Neural cell (in vitro differentiated cells): Measurements from ENCODE around the gene CDH4. TPM values are rescaled to one million over a fixed set of nuclear protein-coding genes. Genes with fewer than 3 reads are reported as not detected.

ENCODE experiments used
- H2AFZ ChIP-seq: fragments of 200-600, 300-800 bp; sonication (generic), shearing (Covaris generic); 2 replicates; pipeline ENCODE4 v1.6.0; 2014; ENCODE audit warnings: low read depth, mild to moderate bottlenecking, antibody characterized with exemption, low read length, moderate library complexity
- H3F3A ChIP-seq: fragments of 200-600 bp; shearing (Covaris generic); 2 replicates; pipeline ENCODE4 v1.6.1; 2016; ENCODE audit warnings: mild to moderate bottlenecking, moderate library complexity, mixed read lengths, antibody characterized with exemption, low read length; ENCODE audit not compliant: insufficient read depth, poor library complexity, severe bottlenecking
- H3K27ac ChIP-seq: fragments of 200-600, 300-800 bp; sonication (generic), shearing (Covaris generic); 2 replicates; pipeline ENCODE4 v1.5.1; 2014; ENCODE audit warnings: mild to moderate bottlenecking, low read length, moderate library complexity
- H3K27me3 ChIP-seq: fragments of 300-800, 200-600 bp; sonication (generic), shearing (Covaris generic); 2 replicates; pipeline ENCODE4 v1.6.0; 2014; ENCODE audit warnings: mild to moderate bottlenecking, low read depth, low read length, moderate library complexity; ENCODE audit not compliant: insufficient read depth
- H3K36me3 ChIP-seq: fragments of 300-800, 200-600 bp; sonication (generic), shearing (Covaris generic); 2 replicates; pipeline ENCODE4 v1.5.1; 2014; ENCODE audit warnings: mild to moderate bottlenecking, antibody characterized with exemption, low read length, moderate library complexity; ENCODE audit not compliant: insufficient read depth
- H3K4me2 ChIP-seq: fragments of 300-800, 200-600 bp; sonication (generic), shearing (Covaris generic); 2 replicates; pipeline ENCODE4 v1.6.0; 2014; ENCODE audit warnings: mild to moderate bottlenecking, low read length
- H3K4me3 ChIP-seq: fragments of 300-800, 200-600 bp; sonication (generic), shearing (Covaris generic); 2 replicates; pipeline ENCODE4 v1.5.1; 2014; ENCODE audit warnings: mild to moderate bottlenecking, low read length, moderate library complexity
- H3K79me2 ChIP-seq: fragments of 200-600 bp; shearing (Covaris generic); replicated peaks from 2 replicates; pipeline ENCODE4 v1.6.0; 2014; ENCODE audit warnings: mild to moderate bottlenecking, low read length, moderate library complexity; ENCODE audit not compliant: insufficient read depth
- H3K9ac ChIP-seq: fragments of 300-800, 200-600 bp; sonication (generic), shearing (Covaris generic); 2 replicates; pipeline ENCODE4 v1.6.1; 2016; ENCODE audit warnings: mild to moderate bottlenecking, low read length, mixed read lengths
- H3K9me2 ChIP-seq: fragments of 200-600 bp; shearing (Covaris generic); 2 replicates; pipeline ENCODE4 v1.6.1; 2016; ENCODE audit warnings: mild to moderate bottlenecking, low read length, mixed read lengths; ENCODE audit not compliant: insufficient read depth
- H3K9me3 ChIP-seq: fragments of 200-600, 300-800 bp; sonication (generic), shearing (Covaris generic); 2 replicates; pipeline ENCODE4 v1.6.1; 2016; ENCODE audit warnings: mild to moderate bottlenecking, mixed run types, low read length, moderate library complexity, mixed read lengths
- H4K20me1 ChIP-seq: fragments of 200-600 bp; shearing (Covaris generic); 2 replicates; pipeline ENCODE4 v1.6.1; 2016; ENCODE audit warnings: mild to moderate bottlenecking, mixed run types; ENCODE audit not compliant: insufficient read depth
- EP300 ChIP-seq: fragments of 450-650 bp; conservative IDR thresholded peaks from 2 replicates; pipeline ENCODE4 v1.6.1; 2014; ENCODE audit warnings: antibody characterized with exemption, mild to moderate bottlenecking, moderate library complexity; ENCODE audit not compliant: poor library complexity, severe bottlenecking
- EZH2 ChIP-seq: fragments of 200-600, 300-800 bp; shearing (Covaris generic), sonication (generic); IDR thresholded peaks from 2 replicates; pipeline ENCODE4 v1.6.1; 2014; ENCODE audit warnings: antibody characterized with exemption, low read length, borderline replicate concordance, mild to moderate bottlenecking; ENCODE audit not compliant: insufficient read depth, poor library complexity, severe bottlenecking
- MXI1 ChIP-seq: fragments of 450-650 bp; conservative IDR thresholded peaks from 2 replicates; pipeline ENCODE4 v1.6.1; 2014; ENCODE audit warnings: antibody characterized with exemption, mild to moderate bottlenecking; ENCODE audit not compliant: poor library complexity, severe bottlenecking
- POLR2AphosphoS5 ChIP-seq: IDR thresholded peaks from 2 replicates; pipeline ENCODE4 v1.6.1; 2012
- RAD21 ChIP-seq: fragments of 450-650 bp; conservative IDR thresholded peaks from 2 replicates; pipeline ENCODE4 v1.6.1; 2014; ENCODE audit warnings: antibody characterized with exemption, mild to moderate bottlenecking, moderate library complexity
- SMC3 ChIP-seq: fragments of 450-650 bp; conservative IDR thresholded peaks from 2 replicates; pipeline ENCODE4 v1.6.1; 2014; ENCODE audit warnings: antibody characterized with exemption, mild to moderate bottlenecking, moderate library complexity; ENCODE audit not compliant: poor library complexity
- TAF1 ChIP-seq: IDR thresholded peaks from 2 replicates; pipeline ENCODE4 v1.6.1; 2012; ENCODE audit warnings: low read depth
- polyA plus RNA-seq: library from polyadenylated mRNA; depleted of rRNA; stranded (reverse); fragments of >200 nt; gene quantifications from 2 replicates; pipeline ENCODE4 v1.2.3, GENCODE V29; 2014
- TF ChIP-seq, protein P1 (sequence below): IDR thresholded peaks from 2 replicates; pipeline ENCODE4 v1.6.1; 2012; ENCODE audit warnings: borderline replicate concordance
- TF ChIP-seq, protein P2 (sequence below): fragments of 450-650 bp; IDR thresholded peaks from 2 replicates; pipeline ENCODE4 v1.5.1; 2014; ENCODE audit warnings: antibody characterized with exemption, mild to moderate bottlenecking, moderate library complexity; ENCODE audit not compliant: poor library complexity, severe bottlenecking

Gene CDH4
- polyA plus RNA-seq, 1 donor from 2014 or later = 24.6 TPM

DNA sequence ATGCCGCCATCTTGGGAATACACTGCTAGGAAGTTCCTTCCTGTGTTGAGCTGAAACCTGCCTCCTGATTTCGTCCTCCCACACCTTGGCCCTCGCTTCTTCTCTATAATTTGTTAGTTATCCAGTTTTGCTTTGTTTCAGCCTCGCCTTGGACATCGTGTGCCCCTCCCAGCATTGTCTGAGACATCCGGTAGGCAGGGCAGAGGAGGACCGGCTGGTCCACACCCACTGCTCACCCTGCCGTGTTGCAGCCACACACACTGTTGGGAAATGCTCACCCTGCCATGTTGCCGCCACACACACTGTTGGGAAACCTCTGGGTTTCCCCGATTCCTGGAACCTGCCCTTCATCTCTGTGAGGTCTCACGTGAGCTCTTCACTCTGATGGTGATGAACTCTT is 105.1 kb downstream of the CDH4 start:
- no peak overlapping the region for H3K4me3 ChIP-seq
- no peak overlapping the region for H2AFZ ChIP-seq
- H3K9me3 ChIP-seq = no peaks in the 10 kb centered on the region
- H3K27ac ChIP-seq = no peak overlapping the region
- no peaks in the 10 kb centered on the region for H3F3A ChIP-seq
- H3K27me3 ChIP-seq = no peaks in the 10 kb centered on the region
- no peaks in the 10 kb centered on the region for H3K9me2 ChIP-seq
- H3K9ac ChIP-seq = no peak overlapping the region
- TF ChIP-seq SMC3 = no peak
- TF ChIP-seq POLR2AphosphoS5 = no peak
- no peak overlapping the region for H3K4me2 ChIP-seq
- no peaks in the 10 kb centered on the region for H4K20me1 ChIP-seq
- no peaks in the 10 kb centered on the region for H3K36me3 ChIP-seq
- H3K79me2 ChIP-seq = no peaks in the 10 kb centered on the region

DNA sequence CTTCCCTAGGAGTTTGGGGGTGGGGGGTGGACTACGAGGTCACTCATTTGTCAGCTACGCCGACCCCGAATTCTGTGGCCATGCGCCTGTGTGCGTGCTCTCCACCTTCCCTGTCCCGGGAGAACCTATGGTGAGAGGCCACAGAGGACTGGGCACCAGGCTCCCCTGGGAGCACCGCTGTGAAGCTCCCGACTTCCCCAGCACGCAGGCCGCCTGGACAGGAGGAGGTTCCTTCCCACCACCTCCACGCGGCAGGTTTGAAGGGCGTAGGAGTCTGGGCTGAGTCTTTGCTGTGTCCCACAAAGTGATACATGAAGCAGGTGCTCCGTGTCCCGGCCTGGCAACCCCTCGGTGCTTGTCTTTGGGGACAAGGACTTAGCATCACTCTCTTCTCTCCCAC is 107.2 kb downstream of the CDH4 start:
- no peaks in the 10 kb centered on the region for H4K20me1 ChIP-seq
- no peak overlapping the region for H3K9ac ChIP-seq
- H3F3A ChIP-seq = no peaks in the 10 kb centered on the region
- no peaks in the 10 kb centered on the region for H3K36me3 ChIP-seq
- H3K9me3 ChIP-seq = no peaks in the 10 kb centered on the region
- no peaks in the 10 kb centered on the region for H3K79me2 ChIP-seq
- H3K27me3 ChIP-seq = no peaks in the 10 kb centered on the region
- H3K9me2 ChIP-seq = no peaks in the 10 kb centered on the region
- H3K4me3 ChIP-seq = no peak overlapping the region
- H2AFZ ChIP-seq = no peak overlapping the region
- no peak for TF ChIP-seq EP300
- TF ChIP-seq RAD21 = no peak
- no peak for TF ChIP-seq MXI1
- TF ChIP-seq TAF1 = no peak
- TF ChIP-seq, protein P1, sequence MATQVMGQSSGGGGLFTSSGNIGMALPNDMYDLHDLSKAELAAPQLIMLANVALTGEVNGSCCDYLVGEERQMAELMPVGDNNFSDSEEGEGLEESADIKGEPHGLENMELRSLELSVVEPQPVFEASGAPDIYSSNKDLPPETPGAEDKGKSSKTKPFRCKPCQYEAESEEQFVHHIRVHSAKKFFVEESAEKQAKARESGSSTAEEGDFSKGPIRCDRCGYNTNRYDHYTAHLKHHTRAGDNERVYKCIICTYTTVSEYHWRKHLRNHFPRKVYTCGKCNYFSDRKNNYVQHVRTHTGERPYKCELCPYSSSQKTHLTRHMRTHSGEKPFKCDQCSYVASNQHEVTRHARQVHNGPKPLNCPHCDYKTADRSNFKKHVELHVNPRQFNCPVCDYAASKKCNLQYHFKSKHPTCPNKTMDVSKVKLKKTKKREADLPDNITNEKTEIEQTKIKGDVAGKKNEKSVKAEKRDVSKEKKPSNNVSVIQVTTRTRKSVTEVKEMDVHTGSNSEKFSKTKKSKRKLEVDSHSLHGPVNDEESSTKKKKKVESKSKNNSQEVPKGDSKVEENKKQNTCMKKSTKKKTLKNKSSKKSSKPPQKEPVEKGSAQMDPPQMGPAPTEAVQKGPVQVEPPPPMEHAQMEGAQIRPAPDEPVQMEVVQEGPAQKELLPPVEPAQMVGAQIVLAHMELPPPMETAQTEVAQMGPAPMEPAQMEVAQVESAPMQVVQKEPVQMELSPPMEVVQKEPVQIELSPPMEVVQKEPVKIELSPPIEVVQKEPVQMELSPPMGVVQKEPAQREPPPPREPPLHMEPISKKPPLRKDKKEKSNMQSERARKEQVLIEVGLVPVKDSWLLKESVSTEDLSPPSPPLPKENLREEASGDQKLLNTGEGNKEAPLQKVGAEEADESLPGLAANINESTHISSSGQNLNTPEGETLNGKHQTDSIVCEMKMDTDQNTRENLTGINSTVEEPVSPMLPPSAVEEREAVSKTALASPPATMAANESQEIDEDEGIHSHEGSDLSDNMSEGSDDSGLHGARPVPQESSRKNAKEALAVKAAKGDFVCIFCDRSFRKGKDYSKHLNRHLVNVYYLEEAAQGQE = no peak
- TF ChIP-seq, protein P2, sequence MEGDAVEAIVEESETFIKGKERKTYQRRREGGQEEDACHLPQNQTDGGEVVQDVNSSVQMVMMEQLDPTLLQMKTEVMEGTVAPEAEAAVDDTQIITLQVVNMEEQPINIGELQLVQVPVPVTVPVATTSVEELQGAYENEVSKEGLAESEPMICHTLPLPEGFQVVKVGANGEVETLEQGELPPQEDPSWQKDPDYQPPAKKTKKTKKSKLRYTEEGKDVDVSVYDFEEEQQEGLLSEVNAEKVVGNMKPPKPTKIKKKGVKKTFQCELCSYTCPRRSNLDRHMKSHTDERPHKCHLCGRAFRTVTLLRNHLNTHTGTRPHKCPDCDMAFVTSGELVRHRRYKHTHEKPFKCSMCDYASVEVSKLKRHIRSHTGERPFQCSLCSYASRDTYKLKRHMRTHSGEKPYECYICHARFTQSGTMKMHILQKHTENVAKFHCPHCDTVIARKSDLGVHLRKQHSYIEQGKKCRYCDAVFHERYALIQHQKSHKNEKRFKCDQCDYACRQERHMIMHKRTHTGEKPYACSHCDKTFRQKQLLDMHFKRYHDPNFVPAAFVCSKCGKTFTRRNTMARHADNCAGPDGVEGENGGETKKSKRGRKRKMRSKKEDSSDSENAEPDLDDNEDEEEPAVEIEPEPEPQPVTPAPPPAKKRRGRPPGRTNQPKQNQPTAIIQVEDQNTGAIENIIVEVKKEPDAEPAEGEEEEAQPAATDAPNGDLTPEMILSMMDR = no peak
- TF ChIP-seq SMC3 = no peak
- no peak for TF ChIP-seq POLR2AphosphoS5
- no peak for TF ChIP-seq EZH2
- no peak overlapping the region for H3K27ac ChIP-seq
- no peak overlapping the region for H3K4me2 ChIP-seq

DNA sequence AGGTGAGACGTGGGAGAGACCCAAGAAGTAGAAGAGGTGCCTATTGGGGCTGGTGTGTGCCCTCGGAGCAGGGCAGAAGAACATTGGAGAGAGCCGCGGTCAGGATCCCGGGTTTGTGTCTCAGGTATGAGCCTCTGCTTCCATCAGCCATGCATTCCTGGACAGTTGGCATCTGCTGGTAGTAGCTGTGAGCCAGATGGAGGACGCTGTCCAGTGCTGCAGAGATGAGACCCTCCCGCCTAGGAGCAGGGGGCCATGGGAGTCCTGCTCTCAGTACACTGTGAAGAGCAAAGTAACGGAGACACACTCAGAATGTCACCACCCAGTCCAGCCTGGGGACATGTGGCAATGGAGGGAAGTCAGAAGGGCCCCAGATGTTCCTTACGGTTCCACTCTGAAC is 108.2 kb downstream of the CDH4 start:
- TF ChIP-seq RAD21 (no peak), TAF1 (no peak), EZH2 (no peak), POLR2AphosphoS5 (no peak), EP300 (no peak), MXI1 (no peak), SMC3 (no peak)
- TF ChIP-seq, protein P1 = no peak
- TF ChIP-seq, protein P2 = no peak
- no peak overlapping the region for H3K4me3 ChIP-seq
- no peaks in the 10 kb centered on the region for H3K36me3 ChIP-seq
- H3K4me2 ChIP-seq = no peak overlapping the region
- no peak overlapping the region for H3K9ac ChIP-seq
- no peak overlapping the region for H2AFZ ChIP-seq
- no peaks in the 10 kb centered on the region for H3K27me3 ChIP-seq
- no peak overlapping the region for H3K27ac ChIP-seq
- no peaks in the 10 kb centered on the region for H3F3A ChIP-seq
- no peaks in the 10 kb centered on the region for H4K20me1 ChIP-seq
- H3K79me2 ChIP-seq = no peaks in the 10 kb centered on the region
- H3K9me3 ChIP-seq = no peaks in the 10 kb centered on the region
- H3K9me2 ChIP-seq = no peaks in the 10 kb centered on the region
